Measurements from ENCODE around the gene NFAT5.
"Not testable (repeated sequence)": the region's sequence is repeated elsewhere in the genome, so short reads cannot be mapped to it uniquely, and the experiment has no call there.

NFAT5 gene, protein sequence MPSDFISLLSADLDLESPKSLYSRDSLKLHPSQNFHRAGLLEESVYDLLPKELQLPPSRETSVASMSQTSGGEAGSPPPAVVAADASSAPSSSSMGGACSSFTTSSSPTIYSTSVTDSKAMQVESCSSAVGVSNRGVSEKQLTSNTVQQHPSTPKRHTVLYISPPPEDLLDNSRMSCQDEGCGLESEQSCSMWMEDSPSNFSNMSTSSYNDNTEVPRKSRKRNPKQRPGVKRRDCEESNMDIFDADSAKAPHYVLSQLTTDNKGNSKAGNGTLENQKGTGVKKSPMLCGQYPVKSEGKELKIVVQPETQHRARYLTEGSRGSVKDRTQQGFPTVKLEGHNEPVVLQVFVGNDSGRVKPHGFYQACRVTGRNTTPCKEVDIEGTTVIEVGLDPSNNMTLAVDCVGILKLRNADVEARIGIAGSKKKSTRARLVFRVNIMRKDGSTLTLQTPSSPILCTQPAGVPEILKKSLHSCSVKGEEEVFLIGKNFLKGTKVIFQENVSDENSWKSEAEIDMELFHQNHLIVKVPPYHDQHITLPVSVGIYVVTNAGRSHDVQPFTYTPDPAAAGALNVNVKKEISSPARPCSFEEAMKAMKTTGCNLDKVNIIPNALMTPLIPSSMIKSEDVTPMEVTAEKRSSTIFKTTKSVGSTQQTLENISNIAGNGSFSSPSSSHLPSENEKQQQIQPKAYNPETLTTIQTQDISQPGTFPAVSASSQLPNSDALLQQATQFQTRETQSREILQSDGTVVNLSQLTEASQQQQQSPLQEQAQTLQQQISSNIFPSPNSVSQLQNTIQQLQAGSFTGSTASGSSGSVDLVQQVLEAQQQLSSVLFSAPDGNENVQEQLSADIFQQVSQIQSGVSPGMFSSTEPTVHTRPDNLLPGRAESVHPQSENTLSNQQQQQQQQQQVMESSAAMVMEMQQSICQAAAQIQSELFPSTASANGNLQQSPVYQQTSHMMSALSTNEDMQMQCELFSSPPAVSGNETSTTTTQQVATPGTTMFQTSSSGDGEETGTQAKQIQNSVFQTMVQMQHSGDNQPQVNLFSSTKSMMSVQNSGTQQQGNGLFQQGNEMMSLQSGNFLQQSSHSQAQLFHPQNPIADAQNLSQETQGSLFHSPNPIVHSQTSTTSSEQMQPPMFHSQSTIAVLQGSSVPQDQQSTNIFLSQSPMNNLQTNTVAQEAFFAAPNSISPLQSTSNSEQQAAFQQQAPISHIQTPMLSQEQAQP (N-terminal part only)

DNA sequence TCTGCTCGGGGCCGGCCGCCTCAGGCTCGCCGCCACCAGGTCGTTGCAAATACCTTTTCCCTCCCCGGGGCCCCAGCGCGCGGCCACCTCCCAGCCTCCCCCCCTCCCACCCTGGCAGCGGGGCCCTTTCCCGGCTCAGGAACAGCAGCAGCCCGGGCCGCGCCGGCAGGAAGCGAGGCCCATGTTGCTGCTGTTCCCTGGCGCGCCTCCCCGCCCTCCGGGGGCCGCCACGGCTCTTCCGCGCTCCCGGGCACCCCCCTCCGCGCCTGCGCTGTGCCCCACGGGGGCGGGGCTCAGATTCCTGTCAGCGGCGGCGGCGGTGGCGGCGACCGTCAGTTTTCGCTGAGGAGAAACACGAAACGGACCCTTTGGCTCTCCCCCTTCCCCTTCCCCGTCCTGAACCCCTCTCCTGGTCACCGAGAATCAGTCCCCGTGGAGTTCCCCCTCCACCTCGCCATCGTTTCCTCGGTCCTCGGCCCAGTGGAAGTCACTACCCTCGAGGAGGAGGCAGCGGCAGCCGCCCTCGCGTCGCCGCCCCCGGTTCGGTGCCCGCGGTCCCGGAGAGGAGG, at the start of gene NFAT5:
NFAT5 (plus strand) TSS at position 296 of the 569 bp plus-strand sequence. CDS start 336 bp downstream, outside the sequence.
- peak; percentile 92 for DNase-seq

DNA sequence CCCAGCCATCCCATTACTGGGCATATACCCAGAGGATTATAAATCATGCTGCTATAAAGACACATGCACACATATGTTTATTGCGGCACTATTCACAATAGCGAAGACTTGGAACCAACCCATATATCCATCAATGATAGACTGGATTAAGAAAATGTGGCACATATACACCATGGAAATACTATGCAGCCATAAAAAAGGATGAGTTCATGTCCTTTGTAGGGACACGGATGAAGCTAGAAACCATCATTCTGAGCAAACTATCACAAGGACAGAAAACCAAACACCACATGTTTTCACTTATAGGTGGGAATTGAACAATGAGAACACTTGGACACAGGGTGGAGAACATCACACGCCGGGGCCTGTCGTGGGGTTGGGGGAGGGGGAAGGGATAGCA, 47.9 kb upstream of the NFAT5 start:
- DNase-seq = not testable (repeated sequence)

DNA sequence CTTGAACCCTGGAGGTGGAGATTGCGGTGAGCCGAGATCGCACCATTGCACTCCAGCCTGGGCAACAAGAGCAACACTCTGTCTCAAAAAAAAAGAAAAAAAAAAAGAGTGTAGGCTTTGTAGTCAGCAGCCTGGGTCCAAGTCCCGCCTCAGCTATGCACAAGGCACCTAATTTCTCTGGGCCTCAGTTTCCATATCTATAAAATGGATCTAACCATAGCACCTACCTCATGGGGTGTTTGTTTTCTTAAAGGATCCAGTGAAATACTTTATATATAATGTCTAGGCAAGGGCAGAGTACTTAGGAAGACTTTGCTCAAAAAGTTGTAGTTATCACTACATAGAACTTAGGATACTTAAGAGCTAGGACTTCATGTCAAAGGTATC, 45.4 kb upstream of the NFAT5 start:
- DNase-seq = no peak

DNA sequence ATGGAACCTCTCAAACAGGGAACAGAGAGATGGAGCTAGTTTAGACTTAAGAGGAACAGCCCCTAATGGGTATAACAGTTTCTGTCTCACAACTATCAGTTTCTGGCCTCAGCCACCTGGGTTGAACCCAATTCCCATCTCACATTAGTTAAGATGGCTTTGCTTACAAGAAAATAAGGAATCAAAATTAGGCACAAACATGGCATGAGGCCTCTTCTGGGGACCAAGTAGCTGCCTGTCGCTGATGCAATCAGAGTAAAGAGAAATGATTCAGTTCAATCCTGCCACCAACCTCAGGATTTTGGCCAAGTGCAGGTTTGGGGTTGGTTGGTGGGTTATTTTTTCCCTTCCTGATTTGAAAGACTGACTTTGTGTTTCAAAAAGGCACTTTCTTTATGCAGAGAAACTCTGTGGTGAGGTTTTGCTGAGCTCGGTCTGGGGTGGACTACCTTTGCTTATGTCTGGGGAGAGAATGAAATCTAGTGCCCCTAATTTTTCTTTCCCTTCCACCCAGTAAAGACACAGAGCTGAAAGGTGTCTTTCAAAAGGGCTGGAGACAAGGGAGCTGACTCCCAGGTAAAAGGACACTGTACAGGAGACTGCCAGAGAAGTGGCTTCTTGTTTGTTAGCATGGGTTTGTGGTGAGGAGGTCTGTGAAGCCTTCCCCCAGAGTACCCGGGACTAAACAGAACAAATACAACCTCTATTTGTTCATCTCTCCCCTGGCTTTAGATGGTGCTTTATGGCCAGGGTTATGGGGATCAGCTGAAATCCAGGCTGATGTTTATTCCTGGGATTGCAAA, 44.8 kb upstream of the NFAT5 start:
- no peak for DNase-seq

DNA sequence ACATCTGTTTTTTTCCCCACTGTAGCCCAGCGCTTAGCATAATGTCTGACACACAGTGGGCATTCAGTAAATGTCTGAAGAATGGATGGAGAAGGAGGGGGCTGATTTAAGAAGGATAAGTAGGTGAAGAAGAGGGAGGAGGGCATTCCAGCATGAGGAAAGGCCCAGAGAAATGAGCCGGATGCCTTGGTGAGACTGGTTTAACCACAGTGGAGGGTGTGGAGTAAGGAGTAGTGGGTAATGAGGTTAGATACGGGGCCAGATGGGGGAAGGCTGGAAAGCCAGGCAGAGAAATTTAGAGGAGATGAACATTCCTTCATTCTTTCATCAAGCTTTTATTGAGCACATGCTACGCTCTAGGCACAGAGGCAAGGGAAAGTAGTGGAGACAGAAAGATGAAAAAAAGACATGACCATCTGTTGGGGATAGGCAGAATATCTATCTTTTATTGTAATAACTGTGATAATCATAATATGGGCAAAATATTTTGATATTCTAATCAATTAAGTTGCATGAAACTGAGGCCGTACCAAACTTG, 43.7 kb upstream of the NFAT5 start:
- DNase-seq = no peak

DNA sequence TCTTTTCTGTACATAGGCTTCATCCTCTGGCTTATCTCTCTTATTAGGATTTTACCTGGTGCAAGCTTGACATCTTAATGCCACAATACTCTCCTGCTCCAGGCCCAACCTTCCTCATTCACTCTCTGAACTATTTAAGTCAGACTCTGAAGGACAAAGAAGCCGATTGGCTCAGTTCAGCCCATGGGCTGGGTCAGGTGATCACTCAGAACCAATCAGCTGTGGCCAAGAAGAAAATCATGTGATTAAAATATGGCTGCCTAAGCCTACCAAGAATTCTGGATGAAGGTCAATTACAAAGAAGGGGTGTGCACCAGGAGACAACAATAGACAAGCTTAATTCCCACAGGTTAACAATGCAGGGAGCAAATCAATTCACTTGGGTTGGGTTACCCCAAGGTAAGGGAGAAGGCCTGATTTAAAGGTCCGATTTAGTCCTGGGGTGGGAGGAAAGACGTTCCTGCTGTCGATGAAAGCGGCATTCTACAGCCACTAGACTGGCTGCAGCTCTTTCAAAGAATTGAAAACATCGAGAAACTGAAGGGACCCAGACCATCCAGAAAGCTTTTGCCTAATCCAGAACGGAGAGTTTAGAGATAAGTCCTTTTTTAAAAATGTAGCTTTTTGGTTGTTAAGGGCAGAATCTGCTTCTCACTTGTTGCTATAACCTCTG, 42.9 kb upstream of the NFAT5 start:
- no peak for DNase-seq

DNA sequence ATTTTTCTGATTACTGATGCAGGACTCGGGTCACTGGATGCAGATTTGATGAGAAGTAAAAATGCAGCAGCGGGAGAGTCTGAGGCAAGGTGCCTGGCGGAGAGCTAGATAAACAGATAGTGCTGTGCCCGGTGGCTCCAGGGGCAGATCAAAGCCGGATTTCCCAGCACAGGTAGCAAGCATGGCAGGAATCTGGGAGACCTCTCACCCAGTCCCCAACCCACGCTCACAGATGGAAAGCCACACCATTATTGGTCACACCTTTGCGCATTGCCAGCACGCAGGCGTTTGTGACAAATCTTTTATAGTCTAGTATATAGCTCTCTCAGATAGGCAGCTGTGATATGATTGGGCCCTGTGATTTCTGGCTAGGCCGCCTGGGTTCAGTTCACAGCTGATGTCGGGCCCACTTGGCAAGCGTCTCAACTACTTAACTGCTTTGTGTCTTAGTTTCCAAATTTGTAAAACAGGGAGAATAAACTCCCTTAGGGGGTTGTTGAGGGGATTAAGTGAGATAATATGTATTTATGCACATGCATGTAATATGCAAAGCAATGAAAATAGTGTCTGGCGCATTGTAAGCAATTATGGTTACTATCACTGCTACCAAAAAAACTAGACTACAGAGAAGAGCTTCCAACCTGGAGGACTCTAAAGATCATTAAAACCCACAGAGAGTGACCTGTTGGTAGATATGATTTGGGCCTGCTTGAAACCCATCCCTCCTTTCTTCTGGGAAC, 42.0 kb upstream of the NFAT5 start:
- DNase-seq = no peak

DNA sequence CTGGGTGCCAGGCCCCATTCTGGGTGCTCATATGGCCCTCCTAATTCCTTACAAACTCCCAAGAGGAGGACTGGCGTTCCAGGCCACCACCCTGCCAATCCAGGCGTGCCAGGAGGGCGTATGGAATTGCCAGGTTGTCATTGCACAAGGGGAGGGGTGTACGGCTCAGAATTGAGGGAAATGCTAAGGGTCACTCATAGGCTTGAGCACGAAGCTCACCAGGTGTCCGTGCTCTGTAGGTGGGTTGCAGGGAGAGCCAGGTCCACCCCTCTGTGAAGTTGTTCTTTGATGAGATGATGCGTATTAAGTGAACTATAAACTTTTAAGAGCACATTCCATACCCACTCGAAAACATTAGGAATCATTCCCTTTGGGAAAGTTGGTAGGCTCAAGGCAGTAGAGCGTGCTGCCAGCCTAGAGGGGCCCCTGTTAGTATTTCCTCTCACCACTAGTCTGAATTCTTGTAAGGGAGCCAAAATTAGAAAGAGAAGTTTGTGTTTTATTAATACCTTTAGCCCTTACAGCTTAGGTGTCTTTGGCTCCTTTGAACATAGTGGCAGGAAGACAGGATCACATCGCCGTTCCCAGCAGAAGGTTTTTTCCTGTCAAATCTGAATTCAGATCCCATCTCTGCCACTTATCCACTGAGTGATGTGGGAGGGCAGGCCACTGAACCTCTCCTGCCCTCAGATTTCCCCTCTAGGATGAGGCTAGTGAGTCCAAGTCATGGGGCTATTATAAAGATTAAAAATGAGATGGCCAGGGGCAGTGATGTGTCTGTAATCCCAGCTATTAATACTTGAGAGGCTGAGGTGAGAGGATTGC, 38.7 kb upstream of the NFAT5 start:
- DNase-seq = no peak

DNA sequence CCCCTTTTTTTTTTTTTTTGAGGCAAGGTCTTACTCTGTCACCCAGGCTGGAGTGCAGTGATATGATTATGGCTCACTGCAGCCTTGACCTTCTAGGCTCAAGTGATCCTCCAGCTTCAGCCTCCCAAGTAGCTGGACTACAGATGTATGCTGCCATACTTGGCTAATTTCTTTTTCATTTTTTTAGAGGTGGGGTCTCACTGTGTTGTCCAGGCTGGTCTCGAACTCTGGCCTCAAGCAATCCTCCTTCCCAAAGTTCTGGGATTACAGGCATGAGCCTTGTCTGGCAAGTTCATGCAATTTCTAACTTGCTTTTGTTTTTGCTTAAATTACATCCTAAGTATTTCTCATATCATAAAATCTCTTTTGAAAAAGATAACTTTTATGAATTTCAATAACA, 33.8 kb upstream of the NFAT5 start:
- DNase-seq = no peak

DNA sequence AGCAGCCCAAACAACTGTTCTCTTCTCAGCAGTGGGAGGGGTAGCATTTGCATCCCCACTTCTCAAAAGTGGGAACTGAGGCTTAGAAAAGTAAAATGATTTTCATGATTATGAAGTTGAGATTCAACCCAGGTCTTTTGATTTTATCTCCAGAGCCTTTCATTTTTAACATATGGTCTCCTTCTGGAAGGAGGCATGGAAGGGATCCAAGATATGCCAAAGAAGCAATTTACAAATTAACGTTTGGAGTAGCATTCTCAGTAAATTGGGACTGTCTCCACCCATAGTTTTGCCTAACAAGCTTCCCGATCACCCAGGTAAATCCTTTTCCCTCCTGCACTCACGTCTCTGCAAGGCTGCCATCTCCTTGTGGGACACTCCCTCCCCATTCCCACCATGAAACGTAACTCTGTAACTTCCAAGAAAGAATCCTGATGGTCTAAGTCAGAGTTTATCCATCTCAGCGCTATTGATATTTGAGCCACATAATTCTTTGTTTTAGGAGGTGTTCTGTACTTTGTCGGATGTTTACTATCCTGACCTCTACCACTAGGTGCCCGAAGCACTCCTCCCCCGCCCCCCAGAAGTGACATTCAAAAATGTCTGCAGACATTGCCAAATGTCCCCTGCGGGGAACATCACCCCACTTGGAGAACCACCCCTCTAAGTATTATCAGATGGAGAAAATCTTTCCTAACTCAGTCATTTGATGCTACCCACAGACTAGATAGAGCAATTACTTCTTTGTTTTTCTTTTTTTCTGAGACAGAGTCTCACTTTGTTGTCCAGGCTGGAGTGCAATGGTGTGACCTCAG, 32.9 kb upstream of the NFAT5 start:
- DNase-seq = no peak

DNA sequence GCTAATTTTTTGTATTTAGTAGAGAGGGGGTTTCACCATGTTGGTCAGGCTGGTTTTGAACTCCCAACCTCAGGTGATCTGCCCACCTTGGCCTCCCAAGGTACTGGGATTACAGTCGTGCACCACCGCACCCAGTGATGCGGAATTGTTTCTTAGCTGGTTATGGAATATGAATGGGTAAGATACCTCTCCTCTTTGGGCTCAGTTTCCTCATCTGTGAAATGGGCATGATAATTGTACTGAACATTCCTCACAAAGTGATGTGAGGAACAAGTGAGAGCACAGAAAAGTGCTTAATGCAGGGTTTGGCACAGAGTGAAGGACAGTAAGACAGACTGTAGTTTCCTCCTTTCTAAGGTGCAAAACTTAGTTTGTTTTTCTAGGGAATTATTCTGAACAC, 31.0 kb upstream of the NFAT5 start:
- DNase-seq = no peak

DNA sequence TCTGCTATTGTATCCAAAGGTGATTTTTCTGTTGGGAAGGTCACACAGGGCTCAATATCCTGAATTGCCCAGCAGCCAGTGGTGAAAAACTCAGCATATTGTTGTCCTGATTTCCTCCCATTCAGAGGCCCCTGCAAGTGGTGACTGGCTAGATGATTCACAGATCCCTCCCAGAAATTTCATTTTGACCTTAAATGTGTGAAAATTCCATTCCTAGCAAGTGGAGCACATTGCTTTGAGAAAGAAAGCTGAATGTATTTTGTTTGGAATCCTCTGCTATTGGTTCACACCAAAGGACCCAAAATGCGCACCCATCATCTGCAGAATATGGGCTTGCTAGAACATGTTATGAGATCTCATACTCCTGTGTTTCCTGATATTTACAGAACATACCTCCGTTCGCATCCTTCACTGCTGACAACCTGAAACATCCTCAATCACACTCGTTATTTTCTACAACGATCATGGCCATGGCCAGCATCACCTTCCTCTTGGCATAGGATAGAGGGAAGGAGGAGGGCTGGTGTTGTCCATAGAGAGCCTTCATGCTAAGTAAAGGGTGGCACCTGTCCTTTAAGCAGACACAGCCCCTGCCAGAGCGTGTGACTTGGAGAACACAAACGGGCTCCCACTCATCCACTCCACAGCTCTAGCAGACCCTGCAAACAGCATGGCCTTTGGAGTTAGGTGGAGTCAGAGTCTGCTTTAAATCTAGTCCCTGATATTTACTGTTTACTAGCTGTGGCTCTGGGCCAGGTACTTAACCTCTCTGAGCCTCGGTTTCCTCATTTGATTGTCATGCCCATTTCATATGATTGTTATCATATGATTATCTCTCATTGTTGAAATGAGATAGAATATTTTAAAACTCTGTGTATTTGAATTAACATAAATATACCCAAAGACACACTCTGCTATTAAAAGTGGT, 30.4 kb upstream of the NFAT5 start:
- no peak for DNase-seq

DNA sequence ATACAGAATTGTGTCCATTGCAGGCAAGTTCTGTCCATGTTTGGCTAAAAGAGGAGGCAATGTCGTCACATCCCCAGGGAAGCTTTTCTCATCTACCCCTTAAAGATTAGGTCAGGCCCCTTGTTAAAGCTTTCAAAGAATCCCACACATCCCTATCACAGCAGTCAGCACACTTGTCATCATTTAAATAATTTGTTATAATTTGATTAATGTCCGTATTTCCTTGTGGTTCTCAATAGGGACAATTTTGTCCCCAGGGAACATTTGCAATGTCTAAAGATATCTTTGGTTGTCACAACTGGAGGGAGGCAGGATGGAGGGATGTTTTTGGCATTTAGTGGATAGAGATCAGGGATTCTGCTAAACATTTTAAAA, 28.1 kb upstream of the NFAT5 start:
- no peak for DNase-seq

DNA sequence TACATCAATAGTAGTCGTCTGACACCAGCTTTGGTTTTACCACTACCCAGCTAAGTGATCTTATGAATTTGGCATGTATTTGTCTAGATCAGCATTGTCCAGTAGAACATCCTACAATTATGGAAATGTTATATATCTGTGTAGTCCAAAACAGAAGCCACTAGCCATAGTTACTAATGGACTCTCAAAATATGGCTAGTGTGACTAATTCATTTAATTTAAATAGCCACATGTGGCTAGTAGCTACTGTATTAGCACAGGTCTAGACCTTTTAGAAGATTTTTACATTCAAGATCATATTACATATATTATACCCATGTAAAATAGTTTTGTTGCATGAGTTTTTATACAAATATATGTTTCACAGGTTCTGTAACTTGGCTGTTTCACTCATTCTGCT, 27.0 kb upstream of the NFAT5 start:
- DNase-seq = no peak

DNA sequence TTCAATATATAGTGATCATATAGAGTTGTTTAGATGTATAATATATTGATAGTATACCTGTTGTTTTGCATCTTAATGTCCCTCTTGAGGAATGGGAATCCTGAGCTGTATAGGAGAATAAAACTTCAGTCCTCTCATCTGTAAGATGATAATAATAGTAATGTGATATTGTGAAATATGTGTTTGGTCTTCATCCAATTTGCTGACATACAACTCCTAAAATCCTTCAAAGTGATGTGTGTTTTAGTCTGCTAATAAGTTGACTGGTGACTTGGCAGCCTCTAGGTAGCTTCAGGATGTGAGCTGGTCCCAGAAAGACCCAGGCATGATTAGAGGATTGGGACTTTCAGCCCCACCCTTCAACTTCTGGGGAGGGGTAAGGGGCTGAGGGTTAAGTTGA, 22.8 kb upstream of the NFAT5 start:
- DNase-seq = no peak

DNA sequence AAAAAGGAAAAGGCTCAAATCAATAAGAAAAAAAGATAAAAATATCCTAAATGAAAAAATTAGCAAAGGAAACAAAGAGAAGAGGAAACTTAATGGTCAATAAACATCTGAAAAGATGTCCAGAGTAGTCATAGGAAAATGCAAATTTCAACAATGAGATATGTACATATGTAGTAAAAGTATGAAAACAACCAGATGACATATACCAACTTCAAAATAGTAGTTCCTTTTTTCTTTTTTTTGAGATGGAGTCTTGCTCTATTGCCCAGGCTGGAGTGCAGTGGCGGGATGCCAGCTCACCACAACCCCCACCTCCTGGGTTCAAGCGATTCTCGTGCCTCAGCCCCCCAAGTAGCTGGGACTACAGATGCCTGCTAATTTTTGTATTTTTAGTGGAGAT, 21.7 kb upstream of the NFAT5 start:
- no peak for DNase-seq

DNA sequence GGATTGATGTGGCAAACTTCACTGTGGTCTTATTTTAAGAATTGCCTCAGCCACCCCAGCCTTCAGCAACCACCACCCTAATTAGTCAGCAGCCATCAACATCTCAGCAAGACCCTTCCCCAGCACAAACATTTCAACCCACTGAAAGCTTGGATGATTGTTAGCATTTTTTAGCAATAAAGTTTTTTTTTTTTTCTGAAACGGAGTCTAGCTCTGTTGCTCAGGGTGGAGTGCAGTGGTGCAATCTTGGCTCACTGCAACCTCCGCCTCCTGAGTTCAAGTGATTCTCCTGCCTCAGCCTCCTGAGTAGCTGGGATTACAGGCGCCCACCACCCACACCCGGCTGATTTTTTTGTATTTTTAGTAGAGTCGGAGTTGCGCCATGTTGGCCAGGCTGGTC, 19.1 kb upstream of the NFAT5 start:
- not testable (repeated sequence) for DNase-seq

DNA sequence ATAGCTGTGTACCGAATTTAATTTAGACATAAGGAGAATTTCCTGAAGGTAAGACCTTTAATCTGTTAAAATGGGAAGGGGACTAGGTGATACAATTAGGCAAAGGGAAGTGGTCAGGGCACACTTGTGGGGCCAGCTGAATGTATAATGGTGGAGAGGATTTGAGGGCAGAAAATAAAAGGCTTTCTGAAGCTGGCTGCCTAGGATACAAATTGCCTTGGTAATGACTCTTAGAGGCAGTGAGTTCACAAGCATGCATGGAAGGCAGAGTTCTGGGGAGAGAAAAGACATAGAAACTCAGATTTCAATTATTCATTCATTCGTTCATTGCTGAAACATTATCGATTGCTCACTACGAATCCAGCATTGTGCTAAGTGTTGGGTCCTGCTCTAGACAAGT, 12.4 kb upstream of the NFAT5 start:
- no peak for DNase-seq
